ENCODE measurements around the gene B3GNT2.
"Not testable (repeated sequence)": the region's sequence is repeated elsewhere in the genome, so short reads cannot be mapped to it uniquely, and the experiment has no call there.

DNA sequence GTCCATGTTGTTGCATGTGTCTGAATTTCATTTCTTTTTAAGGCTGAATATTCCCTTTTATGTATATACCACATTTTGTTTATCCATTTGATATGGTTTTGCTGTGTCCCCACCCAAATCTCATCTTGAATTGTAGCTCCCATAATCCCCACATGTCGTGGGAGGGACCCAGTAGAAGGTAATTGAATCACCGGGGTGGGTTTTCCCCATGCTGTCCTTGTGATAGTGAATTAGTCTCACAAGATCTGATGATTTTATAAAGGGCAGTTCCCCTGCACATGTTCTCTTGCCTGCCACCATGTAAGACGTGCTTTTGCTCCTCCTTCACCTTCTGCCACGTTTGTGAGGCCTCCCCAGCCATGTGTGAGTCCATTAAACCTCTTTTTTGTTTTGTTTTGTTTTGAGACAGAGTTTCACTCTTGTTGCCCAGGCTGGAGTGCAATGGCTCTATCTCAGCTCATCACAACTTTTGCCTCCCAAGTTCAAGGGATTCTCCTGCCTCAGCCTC, 72.8 kb downstream of the B3GNT2 start:
- TF ChIP-seq, protein P1, sequence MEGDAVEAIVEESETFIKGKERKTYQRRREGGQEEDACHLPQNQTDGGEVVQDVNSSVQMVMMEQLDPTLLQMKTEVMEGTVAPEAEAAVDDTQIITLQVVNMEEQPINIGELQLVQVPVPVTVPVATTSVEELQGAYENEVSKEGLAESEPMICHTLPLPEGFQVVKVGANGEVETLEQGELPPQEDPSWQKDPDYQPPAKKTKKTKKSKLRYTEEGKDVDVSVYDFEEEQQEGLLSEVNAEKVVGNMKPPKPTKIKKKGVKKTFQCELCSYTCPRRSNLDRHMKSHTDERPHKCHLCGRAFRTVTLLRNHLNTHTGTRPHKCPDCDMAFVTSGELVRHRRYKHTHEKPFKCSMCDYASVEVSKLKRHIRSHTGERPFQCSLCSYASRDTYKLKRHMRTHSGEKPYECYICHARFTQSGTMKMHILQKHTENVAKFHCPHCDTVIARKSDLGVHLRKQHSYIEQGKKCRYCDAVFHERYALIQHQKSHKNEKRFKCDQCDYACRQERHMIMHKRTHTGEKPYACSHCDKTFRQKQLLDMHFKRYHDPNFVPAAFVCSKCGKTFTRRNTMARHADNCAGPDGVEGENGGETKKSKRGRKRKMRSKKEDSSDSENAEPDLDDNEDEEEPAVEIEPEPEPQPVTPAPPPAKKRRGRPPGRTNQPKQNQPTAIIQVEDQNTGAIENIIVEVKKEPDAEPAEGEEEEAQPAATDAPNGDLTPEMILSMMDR (IDR thresholded peaks at IDR 0.05), result not testable (repeated sequence)
- not testable (repeated sequence) for TF ChIP-seq EP300 (IDR thresholded peaks at IDR 0.05; ENCODE audit: borderline replicate concordance in 1 of 2, low read depth in 1 of 2, low read length in 1 of 2); POLR2AphosphoS5 (IDR thresholded peaks at IDR 0.05; ENCODE audit: low read depth, low read length)
